WI38 (cell line): ENCODE results near the gene ACTN4.

Experiments
- H3K4me3 ChIP-seq: 2 replicates; pipeline ENCODE4 v1.5.1; 2011; ENCODE audit warnings: low read depth, mild to moderate bottlenecking, control low read depth, low read length
- TF ChIP-seq, protein P1 (sequence below): IDR thresholded peaks from 2 replicates; pipeline ENCODE4 v1.5.1; 2012; ENCODE audit warnings: low read depth, mild to moderate bottlenecking, control low read depth, low read length

ACTN4 gene

DNA sequence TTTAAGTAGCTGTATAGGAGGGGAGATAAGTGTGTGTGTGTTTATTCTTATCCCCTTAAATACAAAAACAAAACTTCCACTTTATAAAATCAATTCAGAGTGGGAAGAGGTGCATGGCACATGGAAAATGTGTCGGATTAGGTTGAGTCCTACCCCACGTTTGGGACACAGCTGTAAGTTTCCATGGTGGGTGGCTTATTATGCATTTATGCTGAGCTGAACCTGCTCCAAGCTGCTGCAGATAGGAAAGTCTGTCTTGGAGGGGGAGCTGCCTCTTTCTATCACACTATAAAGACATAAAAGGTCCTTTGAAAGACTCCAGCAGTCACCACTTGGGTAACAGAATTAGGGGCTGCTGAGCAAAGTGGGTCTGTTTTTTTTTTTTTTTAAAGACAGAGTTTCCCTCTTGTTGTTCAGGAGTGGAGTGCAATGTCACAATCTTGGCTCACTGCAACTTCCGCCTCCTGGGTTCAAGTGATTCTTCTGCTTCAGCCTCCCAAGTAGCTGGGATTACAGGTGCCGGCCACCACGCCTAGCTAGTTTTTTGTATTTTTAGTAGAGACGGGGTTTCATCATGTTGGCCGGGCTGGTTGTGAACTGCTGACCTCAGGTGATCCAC lies 15.2 kb downstream of the ACTN4 start:
- H3K4me3 ChIP-seq = no peak overlapping the region
- TF ChIP-seq, protein P1, sequence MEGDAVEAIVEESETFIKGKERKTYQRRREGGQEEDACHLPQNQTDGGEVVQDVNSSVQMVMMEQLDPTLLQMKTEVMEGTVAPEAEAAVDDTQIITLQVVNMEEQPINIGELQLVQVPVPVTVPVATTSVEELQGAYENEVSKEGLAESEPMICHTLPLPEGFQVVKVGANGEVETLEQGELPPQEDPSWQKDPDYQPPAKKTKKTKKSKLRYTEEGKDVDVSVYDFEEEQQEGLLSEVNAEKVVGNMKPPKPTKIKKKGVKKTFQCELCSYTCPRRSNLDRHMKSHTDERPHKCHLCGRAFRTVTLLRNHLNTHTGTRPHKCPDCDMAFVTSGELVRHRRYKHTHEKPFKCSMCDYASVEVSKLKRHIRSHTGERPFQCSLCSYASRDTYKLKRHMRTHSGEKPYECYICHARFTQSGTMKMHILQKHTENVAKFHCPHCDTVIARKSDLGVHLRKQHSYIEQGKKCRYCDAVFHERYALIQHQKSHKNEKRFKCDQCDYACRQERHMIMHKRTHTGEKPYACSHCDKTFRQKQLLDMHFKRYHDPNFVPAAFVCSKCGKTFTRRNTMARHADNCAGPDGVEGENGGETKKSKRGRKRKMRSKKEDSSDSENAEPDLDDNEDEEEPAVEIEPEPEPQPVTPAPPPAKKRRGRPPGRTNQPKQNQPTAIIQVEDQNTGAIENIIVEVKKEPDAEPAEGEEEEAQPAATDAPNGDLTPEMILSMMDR = no peak

DNA sequence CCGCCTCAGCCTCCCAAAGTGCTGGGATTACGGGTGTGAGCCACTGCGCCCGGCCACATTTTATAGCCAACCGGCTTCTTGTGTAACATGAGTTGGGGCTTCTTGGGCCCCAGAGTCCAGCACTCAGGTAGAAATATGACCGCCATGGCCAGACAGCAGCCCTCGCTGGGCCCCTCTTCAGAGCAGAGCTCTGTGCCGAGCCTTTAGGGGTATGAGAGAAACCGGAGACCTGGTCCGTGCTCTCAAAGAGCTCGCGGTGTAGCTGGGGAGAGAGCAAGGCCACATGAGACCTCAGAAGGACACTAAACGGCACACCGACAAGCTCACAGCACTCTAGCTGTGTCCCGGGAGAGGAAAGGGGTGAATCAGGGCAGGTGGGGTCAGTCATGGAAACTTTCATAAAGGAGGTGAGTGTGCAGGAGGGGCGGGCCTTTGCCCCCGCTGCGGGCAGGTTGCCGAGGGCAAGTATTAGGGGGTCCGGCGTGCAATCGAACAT lies 15.8 kb downstream of the ACTN4 start:
- TF ChIP-seq, protein P1 = no peak
- no peak overlapping the region for H3K4me3 ChIP-seq

DNA sequence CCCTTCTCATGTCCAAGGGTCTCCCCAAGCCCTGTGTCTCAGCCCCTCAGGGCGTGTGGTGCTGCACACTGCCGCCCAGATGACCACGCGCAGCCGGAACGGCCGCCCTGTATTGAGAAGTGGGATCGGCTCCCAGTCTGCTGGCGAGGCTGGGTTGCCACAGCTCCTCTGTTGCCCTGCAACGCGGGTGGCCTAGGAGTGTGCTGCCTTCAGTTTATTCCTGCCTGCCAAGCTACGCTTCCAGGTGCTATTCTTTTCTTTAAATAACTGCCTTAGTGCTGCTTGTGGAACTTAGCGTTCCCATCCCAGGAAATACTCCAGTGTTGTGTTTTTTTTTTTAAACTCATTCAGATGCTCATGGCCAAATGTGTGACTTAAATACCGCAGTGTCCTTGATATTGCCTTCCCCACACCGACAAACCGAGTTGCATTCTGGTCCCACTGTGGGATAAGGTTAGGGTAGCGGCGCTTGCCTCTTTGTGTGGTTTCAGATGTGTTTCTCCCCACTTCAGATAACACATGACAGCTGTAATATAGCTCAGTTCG lies 16.6 kb downstream of the ACTN4 start:
- TF ChIP-seq, protein P1 = no peak
- no peak overlapping the region for H3K4me3 ChIP-seq

DNA sequence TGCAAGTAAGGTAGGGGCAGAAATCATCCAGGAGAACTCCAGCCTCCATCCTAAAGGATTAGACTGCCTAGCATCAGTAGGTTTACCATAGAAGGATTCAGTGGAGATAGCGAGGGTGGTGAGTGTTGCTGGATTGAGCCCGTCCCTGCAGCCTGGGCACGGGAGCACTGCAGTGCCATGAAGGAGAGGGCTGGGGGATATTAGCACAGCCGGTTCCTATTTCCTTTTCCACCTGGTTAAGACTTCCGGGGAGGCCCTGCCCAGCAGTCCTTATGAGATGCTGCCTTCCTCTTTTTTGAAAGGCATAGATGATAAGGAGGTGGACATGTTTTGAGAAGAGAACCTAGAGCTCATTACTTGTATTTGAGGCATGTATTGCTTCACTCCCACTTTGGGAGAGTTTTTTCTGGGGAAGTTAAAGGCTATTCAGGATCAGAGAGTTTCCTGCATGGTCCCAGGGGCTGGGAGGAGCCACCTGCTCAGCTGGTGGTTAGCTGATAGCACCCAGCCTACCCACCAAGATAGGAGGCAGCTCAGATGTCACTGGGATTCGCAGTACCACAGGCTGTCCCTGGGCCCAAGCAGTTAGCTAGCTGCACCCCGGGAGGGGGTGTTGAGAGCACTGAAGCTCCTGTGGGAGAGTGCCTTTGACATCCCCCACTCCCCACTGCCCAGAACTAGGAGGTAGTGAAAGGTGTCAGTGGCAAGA lies 17.2 kb downstream of the ACTN4 start:
- TF ChIP-seq, protein P1 = no peak

DNA sequence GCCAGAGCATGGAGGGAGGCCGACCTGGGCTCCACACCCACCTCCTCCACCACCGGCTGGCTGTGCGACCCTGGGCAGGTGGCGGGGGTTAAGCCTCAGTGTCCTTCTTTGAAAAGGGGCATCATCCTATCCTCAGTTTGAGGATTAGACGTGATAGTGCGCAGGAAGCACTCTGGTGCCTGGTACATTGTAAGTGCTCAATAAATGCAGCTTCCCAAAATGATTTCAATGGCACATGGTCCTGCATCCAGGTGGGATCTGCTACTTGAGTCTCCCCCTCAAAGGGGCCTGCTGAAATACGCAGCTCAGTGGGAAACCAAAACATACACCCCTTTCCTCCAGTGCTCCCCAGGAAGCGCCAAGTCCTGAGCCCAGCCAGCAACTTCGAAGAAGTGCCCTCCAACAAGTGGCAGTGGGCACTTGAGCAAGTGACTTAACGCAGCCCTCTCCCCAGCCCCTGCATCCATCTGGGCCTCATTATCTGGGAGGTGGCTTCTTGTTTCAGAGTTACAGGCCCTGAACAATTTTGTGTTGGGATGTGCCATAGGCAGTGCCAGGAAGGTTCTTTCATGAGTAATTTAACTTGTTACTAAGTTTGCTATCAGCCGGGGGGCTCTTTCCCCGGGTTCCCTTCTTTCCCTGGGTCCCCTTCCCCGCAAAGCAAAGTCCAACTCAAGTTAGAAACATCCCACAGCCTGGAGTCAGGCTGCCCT lies 17.9 kb downstream of the ACTN4 start:
- no peak overlapping the region for H3K4me3 ChIP-seq

More for the DNA sequence above, 17.2 kb downstream of the ACTN4 start:
- H3K4me3 ChIP-seq = no peak overlapping the region

DNA sequence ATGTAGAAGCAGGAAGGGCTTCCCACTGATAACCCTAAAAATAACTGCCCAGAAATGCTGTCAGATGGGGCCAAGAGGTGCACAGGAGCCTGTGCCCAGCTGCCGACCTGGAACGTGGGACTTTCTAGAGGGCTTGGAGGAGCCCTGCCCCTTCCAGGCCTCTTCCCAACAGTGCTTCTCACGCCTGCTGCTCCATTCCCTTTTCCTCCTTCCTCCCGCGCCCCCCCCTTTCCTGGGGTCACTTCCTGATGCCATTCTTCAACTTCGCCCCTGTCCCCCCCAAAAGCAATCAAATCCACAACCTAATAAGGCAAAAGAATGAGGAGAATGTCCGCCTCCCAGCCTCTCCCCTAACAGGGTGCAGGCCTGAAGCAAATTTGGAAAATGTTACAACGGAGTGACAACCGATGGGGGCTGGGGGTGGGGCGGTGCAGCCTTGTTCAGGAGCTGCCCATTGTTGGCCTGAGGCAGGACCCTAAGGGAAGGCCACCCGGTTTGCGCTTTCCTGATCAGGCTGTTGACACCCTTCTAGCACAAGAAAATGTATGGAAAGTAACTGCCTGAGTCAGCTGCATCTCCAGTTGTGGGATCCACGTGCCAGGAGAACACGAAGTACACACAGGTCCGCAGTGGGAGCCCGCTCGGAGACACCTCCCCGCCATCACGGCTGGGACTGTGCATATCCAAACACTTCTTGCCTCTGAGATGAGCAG lies 18.7 kb downstream of the ACTN4 start:
- H3K4me3 ChIP-seq = peak overlapping the region; percentile 22

More for the DNA sequence above, 17.9 kb downstream of the ACTN4 start:
- TF ChIP-seq, protein P1 = no peak

More for the DNA sequence above, 18.7 kb downstream of the ACTN4 start:
- TF ChIP-seq, protein P1 = no peak
